Measurements from ENCODE around the gene ZNF438.
A peak's percentile ranks its signal among the peaks of the same experiment; 100 is the strongest.

ZNF438 gene

GRCh38 chr10:30840395-30841050 is 191.1 kb downstream of the ZNF438 start:
- DNase-seq, result no peak

- DNase-seq, result no peak
Observed at GRCh38 chr10:30839652-30840051, 192.0 kb downstream of the ZNF438 start.

DNA sequence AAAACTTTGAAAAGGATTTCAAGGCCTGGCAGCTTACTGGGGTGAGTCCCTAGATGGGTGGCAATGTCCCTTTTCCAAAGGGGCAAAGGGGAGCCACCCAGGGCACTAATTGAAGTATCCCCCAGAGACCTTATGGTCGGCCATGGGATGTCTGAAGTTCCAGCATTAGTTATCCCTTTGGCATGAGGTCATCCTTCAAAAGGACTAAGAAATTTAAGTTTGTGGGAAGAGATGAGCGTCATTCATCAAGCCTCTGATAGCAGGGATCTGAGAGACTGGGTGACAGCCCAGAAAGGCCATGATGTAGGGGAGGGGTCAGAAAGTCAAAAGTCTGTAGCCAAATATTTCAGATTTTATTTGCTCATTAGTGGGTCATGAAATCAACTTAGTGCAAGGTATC is 195.3 kb downstream of the ZNF438 start:
- no peak for DNase-seq

- no peak for DNase-seq
Observed at GRCh38 chr10:30835146-30835545, 196.5 kb downstream of the ZNF438 start.

GRCh38 chr10:30834651-30835050 is 197.0 kb downstream of the ZNF438 start:
- DNase-seq, result no peak

DNA sequence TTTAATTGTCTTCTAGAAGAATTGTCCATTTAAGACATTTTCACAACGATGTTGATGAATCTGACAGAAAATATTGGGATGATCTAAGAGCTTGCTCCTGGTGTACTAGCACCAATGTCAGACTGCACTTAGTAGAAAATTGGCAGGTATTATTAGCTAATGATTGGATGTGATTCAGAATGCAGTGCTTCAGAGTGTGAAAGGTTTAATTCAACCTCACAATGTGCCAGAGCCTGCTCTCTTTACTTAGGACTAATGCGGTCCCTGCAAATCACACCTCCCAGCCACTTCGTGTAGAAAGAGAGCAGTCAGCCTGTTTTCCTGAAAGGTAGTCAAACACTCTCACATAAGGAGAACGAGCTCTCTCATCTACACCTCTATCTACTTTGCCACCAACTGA is 197.5 kb downstream of the ZNF438 start:
- no peak for DNase-seq

DNA sequence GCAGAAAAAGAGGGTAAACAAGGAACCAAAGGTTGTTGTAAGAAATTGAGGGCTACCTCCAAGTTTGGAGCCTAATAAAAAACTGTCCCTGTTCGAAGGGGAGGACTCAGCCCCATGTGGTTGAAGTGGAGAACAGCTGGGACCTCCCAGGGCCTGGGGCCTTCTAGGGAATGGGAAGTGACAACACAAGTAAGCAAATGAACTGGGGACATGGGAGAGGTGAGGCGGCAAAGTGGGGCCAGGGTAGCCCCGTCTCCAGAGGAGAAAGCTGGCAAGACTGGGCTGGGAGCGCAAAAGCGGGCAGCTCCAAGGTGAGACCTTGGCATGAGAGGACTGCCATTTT is 198.1 kb downstream of the ZNF438 start:
- no peak for DNase-seq

- DNase-seq, result no peak
Observed at GRCh38 chr10:30832749-30833627, 198.7 kb downstream of the ZNF438 start.

GRCh38 chr10:30832001-30832748 is 199.5 kb downstream of the ZNF438 start:
- no peak for DNase-seq

DNA sequence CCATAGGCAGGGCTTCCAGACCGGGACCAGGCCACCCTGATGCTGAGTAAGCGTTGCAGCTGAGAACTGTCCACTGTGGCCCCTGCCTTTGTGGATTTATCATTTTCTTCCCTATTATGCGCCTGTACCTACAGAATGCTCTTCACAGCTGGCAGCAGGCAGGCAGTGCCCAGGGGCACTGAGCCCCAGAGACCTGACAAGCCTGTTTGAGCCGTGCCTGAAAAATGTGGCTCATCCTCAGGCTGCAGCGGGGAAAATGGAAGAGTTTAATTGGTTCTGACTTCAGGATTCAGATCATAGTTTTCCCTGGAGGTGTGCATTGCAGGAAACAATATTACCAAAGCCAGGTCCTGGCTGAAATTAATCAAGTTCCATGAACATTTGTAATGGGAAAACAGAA is 200.2 kb downstream of the ZNF438 start:
- DNase-seq, result no peak

- DNase-seq, result no peak
Observed at GRCh38 chr10:30830315-30831230, 201.1 kb downstream of the ZNF438 start.

DNA sequence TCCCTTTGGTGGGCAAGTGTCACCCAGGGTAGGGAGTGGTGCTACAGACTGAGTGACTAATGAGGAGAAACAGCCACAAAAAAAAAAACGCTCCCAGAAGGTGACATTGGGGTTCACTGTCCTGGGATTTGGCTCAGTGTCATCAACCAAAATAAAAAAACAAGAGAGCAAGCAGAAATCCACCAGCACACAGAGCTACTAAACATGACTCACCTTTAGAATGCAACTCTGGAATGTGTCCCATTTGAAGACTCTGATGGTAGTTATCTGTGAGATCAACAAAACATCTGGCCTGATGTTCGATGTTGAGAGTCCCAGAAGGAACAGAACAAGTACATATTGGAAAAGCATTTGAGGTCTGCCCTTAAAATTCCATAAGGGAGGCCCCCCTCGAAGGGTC is 201.8 kb downstream of the ZNF438 start:
- DNase-seq, result no peak

DNA sequence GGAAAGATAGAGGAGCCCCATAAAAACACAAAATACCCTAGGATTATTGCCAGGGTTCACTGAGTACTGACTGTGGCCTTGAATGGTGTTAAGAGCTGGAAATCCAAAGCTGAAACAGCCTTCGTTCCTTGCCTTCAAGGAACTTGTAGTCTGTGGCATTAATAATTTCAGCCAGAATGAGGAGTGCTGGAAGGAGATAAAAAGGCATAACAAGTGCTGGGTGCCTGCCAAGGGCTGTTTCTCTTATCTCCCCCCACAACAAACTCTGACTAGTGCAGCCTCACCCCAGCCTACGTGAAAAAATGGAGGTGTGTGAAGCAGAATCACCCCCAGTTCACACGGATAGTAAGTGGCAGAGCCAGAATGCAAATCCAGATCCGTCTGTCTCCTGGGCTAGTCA is 203.0 kb downstream of the ZNF438 start:
- DNase-seq, result no peak

GRCh38 chr10:30828164-30828563 is 203.5 kb downstream of the ZNF438 start:
- no peak for DNase-seq

DNA sequence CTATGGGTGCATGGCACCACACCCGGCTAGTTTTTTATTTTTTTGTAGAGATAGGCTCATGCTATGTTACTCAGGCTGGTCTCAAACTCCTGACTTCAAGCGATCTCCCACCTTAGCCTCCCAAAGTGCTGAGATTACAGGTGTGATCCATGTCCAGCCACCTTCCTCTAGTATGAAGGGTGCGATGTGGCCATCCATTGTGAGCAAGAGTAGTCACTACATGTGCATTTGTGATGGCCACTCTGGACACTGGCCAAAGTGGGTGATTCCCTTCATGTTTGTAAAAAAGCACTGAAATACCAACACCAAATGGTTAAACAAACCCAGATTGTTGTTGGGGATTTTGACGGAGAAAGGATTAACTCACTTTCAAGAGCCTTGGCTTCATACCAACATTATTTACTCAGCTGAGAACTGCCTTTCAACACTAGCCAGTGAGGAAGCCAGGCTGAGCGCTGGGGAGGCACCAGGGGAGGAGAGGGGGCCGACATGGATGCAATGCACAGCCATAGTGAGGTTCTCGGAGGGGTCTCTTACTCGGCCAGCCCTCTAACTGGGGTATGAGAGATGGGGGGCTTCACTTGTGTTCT is 204.0 kb downstream of the ZNF438 start:
- peak; percentile 18 for DNase-seq

GRCh38 chr10:30826679-30827078 is 205.0 kb downstream of the ZNF438 start:
- DNase-seq, result no peak

DNA sequence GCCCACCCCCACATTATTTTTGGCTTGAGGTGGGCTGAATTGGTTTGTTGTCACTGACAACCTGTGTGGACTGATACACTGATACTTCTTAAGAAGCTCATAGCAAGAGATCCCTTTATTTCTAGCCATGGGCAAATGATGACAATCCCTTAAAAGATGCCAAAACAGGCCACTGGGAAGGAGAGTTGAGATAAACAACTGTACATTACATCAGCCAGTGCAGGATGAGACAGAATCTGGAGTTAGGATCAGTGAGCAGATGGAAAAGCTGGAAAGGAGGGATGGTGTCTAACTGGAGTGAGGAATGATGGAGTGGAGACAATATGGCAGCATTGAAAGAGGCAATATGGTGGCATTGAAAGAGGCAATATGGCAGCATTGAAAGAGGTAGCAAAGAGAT is 206.2 kb downstream of the ZNF438 start:
- no peak for DNase-seq

DNA sequence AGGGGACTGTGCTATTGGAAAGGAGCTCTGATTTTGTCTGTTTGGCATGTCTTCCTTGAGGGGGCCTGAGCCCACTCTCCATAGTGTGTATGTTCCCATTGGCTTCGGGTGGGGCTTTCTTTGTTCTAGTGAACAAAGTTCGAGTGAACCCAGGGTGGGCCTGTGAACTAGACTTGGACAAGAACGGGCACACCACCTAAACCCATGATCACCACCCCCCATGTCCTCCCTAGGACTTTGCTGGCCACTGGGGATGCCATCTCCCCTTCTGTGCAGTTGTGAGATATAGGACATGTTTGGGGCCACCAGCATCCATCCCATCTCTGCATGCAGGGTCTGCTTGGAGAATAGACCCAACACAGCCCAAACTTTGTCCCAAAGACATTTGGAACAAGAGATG is 206.6 kb downstream of the ZNF438 start:
- DNase-seq, result no peak

DNA sequence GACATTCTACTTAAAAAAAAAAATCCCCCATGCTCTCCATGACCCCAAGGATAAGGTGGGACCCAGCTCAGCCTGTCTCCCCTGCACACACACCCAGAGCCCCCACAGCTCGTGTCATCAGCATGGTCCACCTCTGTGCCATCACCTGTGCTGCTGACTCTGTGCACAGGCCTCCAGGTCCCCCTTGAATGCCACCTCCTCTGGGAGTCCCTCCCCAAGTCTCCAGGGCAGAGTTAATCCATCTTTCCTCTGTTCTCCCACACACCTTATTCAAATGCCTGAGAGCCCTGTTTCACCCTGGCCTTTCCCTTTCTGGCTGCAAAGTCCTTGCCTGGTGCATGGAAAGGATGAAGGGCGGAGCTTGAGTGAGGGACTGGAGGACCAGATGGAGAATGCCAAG is 208.0 kb downstream of the ZNF438 start:
- no peak for DNase-seq

- no peak for DNase-seq
Observed at GRCh38 chr10:30822693-30823465, 208.8 kb downstream of the ZNF438 start.

GRCh38 chr10:30821994-30822692 is 209.5 kb downstream of the ZNF438 start:
- no peak for DNase-seq
